K562 (cell line): ENCODE results near the gene CD69. TPM values are rescaled to one million over a fixed set of nuclear protein-coding genes. Genes with fewer than 3 reads are reported as not detected.
A peak's percentile ranks its signal among the peaks of the same experiment; 100 is the strongest.

ENCODE experiments used
- ATAC-seq: fragments of 200-7000 bp; cut with Tn5 transposase; 3 replicates; pipeline ENCODE4 v1.9.1; 2020; ENCODE audit warnings: moderate library complexity
- BruUV-seq: library from RNA; stranded (reverse); fragments of 400-500 nt; replicated peaks from 2 replicates; lab custom pipeline; 2021; lab: Mats Ljungman, UMichigan
- CTCF ChIA-PET: fragments of 300-600 bp; formaldehyde crosslinking; extraction: SDS; loops from one replicate; lab custom pipeline; 2021; ENCODE audit warnings: low intra/inter-chr PET ratio; lab: Yijun Ruan, JAX
- POLR2A ChIA-PET: fragments of 300-600, 350-650 bp; sonication (Branson Sonifier 250); formaldehyde crosslinking; extraction: SDS; loops from one replicate; lab custom pipeline; 2021; ENCODE audit warnings: antibody characterized with exemption, inconsistent platforms; lab: Yijun Ruan, JAX
- DNase-seq, 4 experiments: peaks; one replicate each; pipeline versions ENCODE4 v3.0.0 to v3.0.0-alpha.2; 2011 to 2018; ENCODE audit warnings: low spot score in 3 of 4, mixed read lengths in 3 of 4; ENCODE audit errors: extremely low read depth in 1 of 4
- FAIRE-seq: peaks from 2 replicates; lab custom pipeline; 2011; peaks lifted over from hg19 to GRCh38; lab: Jason Lieb, UNC
- H2AFZ ChIP-seq: 2 replicates; pipeline ENCODE4 v1.6.0; 2011; ENCODE audit warnings: low read depth, low read length, control low read depth, inconsistent platforms
- H3K27ac ChIP-seq: fragments of 200-600 bp; 3 replicates; pipeline ENCODE4 v1.8.0; 2011; ENCODE audit warnings: low read depth, mild to moderate bottlenecking, control low read depth, inconsistent platforms, low read length, moderate library complexity, mixed read lengths; ENCODE audit errors: extremely low read depth
- H3K27me3 ChIP-seq, 2 experiments: fragments of 300-600 bp in 1 of 2; 2 replicates in 1 of 2; 3 replicates in 1 of 2; pipeline versions ENCODE4 v1.6.0 to v1.8.0; 2011; ENCODE audit warnings: inconsistent platforms in 2 of 2, low read length in 2 of 2, mild to moderate bottlenecking in 1 of 2, mixed read lengths in 1 of 2, moderate library complexity in 1 of 2; ENCODE audit not compliant: control insufficient read depth in 2 of 2, insufficient read depth in 2 of 2
- H3K36me3 ChIP-seq: fragments of 300-600 bp; 3 replicates; pipeline ENCODE4 v1.8.0; 2011; ENCODE audit warnings: mild to moderate bottlenecking, low read length, inconsistent platforms; ENCODE audit not compliant: control insufficient read depth, insufficient read depth
- H3K4me1 ChIP-seq, 2 experiments: fragments of 200-600 bp in 1 of 2; replicated peaks in 1 of 2; 2 replicates in 1 of 2; 3 replicates in 1 of 2; pipeline versions ENCODE4 v1.5.1 to v1.8.0; 2011; ENCODE audit warnings: inconsistent platforms in 2 of 2, low read length in 2 of 2, mild to moderate bottlenecking in 1 of 2, mixed read lengths in 1 of 2, moderate library complexity in 1 of 2; ENCODE audit not compliant: control insufficient read depth in 2 of 2, insufficient read depth in 2 of 2
- H3K4me2 ChIP-seq: 2 replicates; pipeline ENCODE4 v1.6.1; 2011; ENCODE audit warnings: low read length, control low read depth, inconsistent platforms, mixed read lengths; ENCODE audit not compliant: insufficient read depth
- H3K4me3 ChIP-seq: fragments of 200-600 bp; sonication (generic), shearing (Covaris generic); 2 replicates; pipeline ENCODE4 v1.5.1; 2016; ENCODE audit warnings: control low read depth, inconsistent platforms
- H3K79me2 ChIP-seq: fragments of 200-600 bp; 3 replicates; pipeline ENCODE4 v1.8.0; 2011; ENCODE audit warnings: low read length, inconsistent platforms; ENCODE audit not compliant: control insufficient read depth, insufficient read depth
- H3K9ac ChIP-seq, 2 experiments: 2 replicates each; pipeline versions ENCODE4 v1.6.0 to v1.6.1; 2011; ENCODE audit warnings: low read depth in 2 of 2, low read length in 2 of 2, control low read depth in 1 of 2, inconsistent platforms in 1 of 2, mild to moderate bottlenecking in 1 of 2, mixed read lengths in 1 of 2; ENCODE audit not compliant: insufficient read depth in 1 of 2
- H3K9me1 ChIP-seq: one replicate; pipeline ENCODE4 v1.6.0; 2011; ENCODE audit warnings: inconsistent platforms, mild to moderate bottlenecking, low read length, moderate library complexity; ENCODE audit not compliant: control insufficient read depth, insufficient read depth
- H3K9me3 ChIP-seq: replicated peaks from 2 replicates; pipeline ENCODE4 v1.5.1; 2011; ENCODE audit warnings: low read depth, low read length, inconsistent platforms; ENCODE audit not compliant: control insufficient read depth, insufficient read depth
- H4K20me1 ChIP-seq: replicated peaks from 2 replicates; pipeline ENCODE4 v1.6.1; 2011; ENCODE audit warnings: low read length, inconsistent platforms, mixed read lengths; ENCODE audit not compliant: control insufficient read depth, insufficient read depth
- BRD9 ChIP-seq: fragments of 450-650 bp; IDR thresholded peaks from 2 replicates; pipeline ENCODE4 v1.6.1; 2018; ENCODE audit warnings: low read depth; ENCODE audit not compliant: partially characterized antibody
- EP400 ChIP-seq: fragments of 450-650 bp; IDR thresholded peaks from 2 replicates; pipeline ENCODE4 v1.6.1; 2017; ENCODE audit warnings: antibody characterized with exemption, mild to moderate bottlenecking, moderate library complexity
- HNRNPLL ChIP-seq: fragments of 200-400 bp; formaldehyde crosslinking; IDR thresholded peaks from 2 replicates; pipeline ENCODE4 v1.6.1; 2017; ENCODE audit warnings: low read length, low read depth, mild to moderate bottlenecking; ENCODE audit not compliant: poor library complexity, severe bottlenecking
- MCM2 ChIP-seq: fragments of 450-650 bp; IDR thresholded peaks from 2 replicates; pipeline ENCODE4 v1.6.1; 2017; ENCODE audit warnings: low read depth, mild to moderate bottlenecking
- NR4A1 ChIP-seq, 2 experiments: fragments of 250-450 bp in 1 of 2; fragments of 450-650 bp in 1 of 2; sonication (Bioruptor Pico) in 1 of 2; IDR thresholded peaks; 2 replicates each; pipeline versions ENCODE4 v1.4.0 to v1.6.1; 2016 to 2020; ENCODE audit warnings: mild to moderate bottlenecking in 2 of 2, missing compliant biosample characterization in 1 of 2, missing genetic modification characterization in 1 of 2, moderate library complexity in 1 of 2
- POLR2G ChIP-seq: fragments of 200-400 bp; formaldehyde crosslinking; IDR thresholded peaks from 2 replicates; pipeline ENCODE4 v1.6.1; 2017; ENCODE audit warnings: low read depth, mild to moderate bottlenecking, antibody characterized with exemption, low read length, moderate library complexity
- POLR2H ChIP-seq: IDR thresholded peaks from 2 replicates; pipeline ENCODE4 v1.6.1; 2016; ENCODE audit warnings: missing genetic modification characterization, low read depth, mild to moderate bottlenecking, control low read depth, missing compliant biosample characterization, moderate library complexity
- RBFOX2 ChIP-seq: fragments of 200-400 bp; formaldehyde crosslinking; IDR thresholded peaks from 2 replicates; pipeline ENCODE4 v1.6.1; 2017; ENCODE audit warnings: low read depth, mild to moderate bottlenecking, low read length, moderate library complexity
- SUPT5H ChIP-seq: fragments of 450-650 bp; IDR thresholded peaks from 2 replicates; pipeline ENCODE4 v1.6.1; 2016
- ZNF282 ChIP-seq: sonication (generic); formaldehyde crosslinking; IDR thresholded peaks from 2 replicates; pipeline ENCODE4 v1.8.1; 2023; ENCODE audit warnings: missing genetic modification reagents
- ZNF589 ChIP-seq: fragments of 200-800 bp; sonication (Bioruptor generic); IDR thresholded peaks from 2 replicates; pipeline ENCODE4 v1.6.1; 2016; ENCODE audit warnings: low read depth, missing genetic modification characterization, missing compliant biosample characterization
- ZNF695 ChIP-seq: fragments of 450-650 bp; formaldehyde crosslinking; IDR thresholded peaks from 2 replicates; pipeline ENCODE4 v1.4.0; 2020; ENCODE audit warnings: mild to moderate bottlenecking, moderate library complexity
- ZNF764 ChIP-seq: fragments of 250-450 bp; sonication (Bioruptor Pico); IDR thresholded peaks from 2 replicates; pipeline ENCODE4 v1.4.0; 2020; ENCODE audit warnings: low read depth, mild to moderate bottlenecking, moderate library complexity
- WGBS: fragments of 100-300 bp; shearing (Covaris generic); methylation state at CpG from one replicate; pipeline ENCODE4 v1.1.6; 2016; ENCODE audit warnings: low coverage, mixed read lengths; ENCODE audit not compliant: insufficient coverage; ENCODE audit errors: missing lambda C conversion rate; 5-methylcytosine and 5-hydroxymethylcytosine counted together
- in situ Hi-C: fragments of 300-500 bp; cut with MboI; formaldehyde crosslinking; loops from 4 replicates; pipeline ENCODE4 v1.15.0; 2018; ENCODE audit warnings: inconsistent platforms, mixed read lengths
- intact Hi-C: fragments of 100-400 bp; cut with micrococcal nuclease; formaldehyde crosslinking; loops from 2 replicates; pipeline ENCODE4 v1.14.2; 2022
- polyA plus RNA-seq, 8 experiments: library from polyadenylated mRNA; depleted of rRNA in 4 of 8; stranded (reverse) in 5 of 8; unstranded in 3 of 8; fragments of >200 nt; fragmentation: Nextera tagmentation in 2 of 8; fragmentation: Illumina TruSeq in 1 of 8; extraction: Ambion mirVana in 2 of 8; extraction: Trizol in 1 of 8; gene quantifications; 2 replicates each; pipeline versions ENCODE4 v1.2.1 to v1.2.3, GENCODE V29; 2011 to 2014; ENCODE audit warnings: inconsistent platforms in 1 of 8, missing spikeins in 1 of 8
- total RNA-seq, 7 experiments: library from RNA; depleted of rRNA in 6 of 7; stranded (reverse); fragments of >200 nt in 6 of 7; fragmentation: Illumina TruSeq in 2 of 7; extraction: Trizol in 2 of 7; gene quantifications; 2 replicates each; pipeline versions ENCODE4 v1.2.1 to v1.2.3, GENCODE V29; 2011 to 2021; ENCODE audit warnings: low replicate concordance in 1 of 7
- TF ChIP-seq, protein P1 (sequence below): fragments of 450-650 bp; IDR thresholded peaks from 2 replicates; pipeline ENCODE4 v1.6.1; 2017; ENCODE audit warnings: mild to moderate bottlenecking, moderate library complexity

CD69 gene
- total and polyA plus RNA-seq, 9 of the 15 experiments (the other 6 are each of a cell fraction or from before 2014, with no cell fraction given): 11.7 to 243 (median 54.4) TPM

DNA sequence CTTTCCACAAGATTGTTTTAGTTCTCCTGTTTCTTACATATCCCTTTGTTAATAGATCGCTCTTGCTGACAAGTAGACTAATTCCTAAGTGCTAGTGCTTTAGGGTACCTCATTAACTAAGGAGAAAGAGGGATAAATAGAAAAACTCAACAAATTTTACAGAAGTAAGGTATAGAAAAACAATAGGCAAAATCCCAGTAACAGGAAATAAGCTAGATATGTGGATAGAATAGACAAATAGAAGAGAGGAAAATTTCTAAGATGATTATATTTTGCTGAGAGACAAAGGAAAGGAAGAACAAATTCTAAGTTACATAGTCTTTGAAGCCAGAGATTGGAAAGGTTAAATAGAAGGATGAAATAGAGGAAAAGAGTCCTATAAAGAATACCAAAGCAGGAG lies 1.0 kb downstream of the CD69 start (continued):
- TF ChIP-seq HNRNPLL (no peak), ZNF589 (0 out of 2 replicates have a peak, but pooled peaks have one; percentile 6), SUPT5H (peak; percentile 25), ZNF764 (CRISPR knock-in tag) (no peak)

DNA sequence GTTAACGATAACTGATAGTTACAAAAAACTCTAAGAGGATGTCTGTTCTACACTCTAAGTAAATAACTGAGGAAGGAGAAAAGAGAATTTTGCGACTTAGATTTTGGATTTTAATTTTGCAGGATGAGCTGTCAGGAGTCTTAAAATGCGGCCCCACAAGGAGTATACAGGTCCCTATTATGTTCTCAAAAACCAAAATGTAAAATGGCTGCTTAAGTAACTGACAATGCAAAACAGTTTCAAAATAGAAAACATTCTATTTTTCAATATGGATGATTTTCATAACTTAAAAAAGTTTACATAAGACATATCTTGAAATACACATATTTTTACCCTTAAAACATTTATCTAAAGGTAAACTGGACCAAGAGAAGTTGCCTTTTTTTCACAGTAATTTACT lies 2.6 kb downstream of the CD69 start:
- H3K4me1 ChIP-seq: no peaks in the 10 kb centered on the region; a peak in 1 of 5 replicates
- H3K79me2 ChIP-seq: peaks cover 73% of the 10 kb centered on the region
- H3K9me3 ChIP-seq: peaks cover 6% of the 10 kb centered on the region
- peaks cover 36% of the 10 kb centered on the region for H3K36me3 ChIP-seq
- WGBS: 0% methylated on average over 3 of the region's 3 CpGs
- no peaks in the 10 kb centered on the region for H3K27me3 ChIP-seq
- in situ Hi-C loops: no loop called here
- H3K27ac ChIP-seq: peak overlapping the region; percentile 75
- BruUV-seq: no TSS peak
- H3K9ac ChIP-seq: peak overlapping the region; percentile 77 to 90; a peak in 2 of 4 replicates
- ChIA-PET CTCF (no interaction called here), POLR2A (interaction anchor here (0.6 to 1.4 kb wide), 3 partner anchors 11 to 37 kb away, joined by 3 to 5 read pairs (median 3); no protein-coding TSS in a partner anchor)
- peak overlapping the region; percentile 52 for H3K4me3 ChIP-seq
- ATAC-seq (peak; percentile 5; the same call in 1 of the 3 replicates), DNase-seq (no peak), FAIRE-seq (no peak)
- intact Hi-C loops: no loop called here
- H2AFZ ChIP-seq: peak overlapping the region; percentile 37
- H3K9me1 ChIP-seq: no peaks in the 10 kb centered on the region
- H4K20me1 ChIP-seq: no peaks in the 10 kb centered on the region; the same call in 1 of the 2 replicates
- no peak for TF ChIP-seq NR4A1 (CRISPR knock-in tag; IDR thresholded peaks at IDR 0.05)
- TF ChIP-seq NR4A1 (tag; IDR thresholded peaks at IDR 0.05): no peak
- TF ChIP-seq POLR2H: peak; percentile 62; the same call in 1 of the 2 replicates
- no peak for TF ChIP-seq BRD9
- no peak for TF ChIP-seq EP400
- TF ChIP-seq ZNF282 (CRISPR knock-in tag): no peak
- no peak for TF ChIP-seq MCM2
- TF ChIP-seq ZNF695 (CRISPR knock-in tag): no peak
- TF ChIP-seq POLR2G: peak; percentile 52
- TF ChIP-seq HNRNPLL: no peak
- TF ChIP-seq RBFOX2: peak; percentile 67
- TF ChIP-seq, protein P1, sequence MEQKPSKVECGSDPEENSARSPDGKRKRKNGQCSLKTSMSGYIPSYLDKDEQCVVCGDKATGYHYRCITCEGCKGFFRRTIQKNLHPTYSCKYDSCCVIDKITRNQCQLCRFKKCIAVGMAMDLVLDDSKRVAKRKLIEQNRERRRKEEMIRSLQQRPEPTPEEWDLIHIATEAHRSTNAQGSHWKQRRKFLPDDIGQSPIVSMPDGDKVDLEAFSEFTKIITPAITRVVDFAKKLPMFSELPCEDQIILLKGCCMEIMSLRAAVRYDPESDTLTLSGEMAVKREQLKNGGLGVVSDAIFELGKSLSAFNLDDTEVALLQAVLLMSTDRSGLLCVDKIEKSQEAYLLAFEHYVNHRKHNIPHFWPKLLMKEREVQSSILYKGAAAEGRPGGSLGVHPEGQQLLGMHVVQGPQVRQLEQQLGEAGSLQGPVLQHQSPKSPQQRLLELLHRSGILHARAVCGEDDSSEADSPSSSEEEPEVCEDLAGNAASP: no peak
- TF ChIP-seq, all 486 proteins: peak for 3
- peak overlapping the region; percentile 90 for H3K4me2 ChIP-seq
